SHP77 (cell line): Measurements from ENCODE around the gene AEBP2.
"Not testable (repeated sequence)": the region's sequence is repeated elsewhere in the genome, so short reads cannot be mapped to it uniquely, and the experiment has no call there.

Source experiments
- DNase-seq, 2 experiments: peaks; one replicate each; lab custom pipeline; 2025; lab: John Stamatoyannopoulos, UW

Gene AEBP2

DNA sequence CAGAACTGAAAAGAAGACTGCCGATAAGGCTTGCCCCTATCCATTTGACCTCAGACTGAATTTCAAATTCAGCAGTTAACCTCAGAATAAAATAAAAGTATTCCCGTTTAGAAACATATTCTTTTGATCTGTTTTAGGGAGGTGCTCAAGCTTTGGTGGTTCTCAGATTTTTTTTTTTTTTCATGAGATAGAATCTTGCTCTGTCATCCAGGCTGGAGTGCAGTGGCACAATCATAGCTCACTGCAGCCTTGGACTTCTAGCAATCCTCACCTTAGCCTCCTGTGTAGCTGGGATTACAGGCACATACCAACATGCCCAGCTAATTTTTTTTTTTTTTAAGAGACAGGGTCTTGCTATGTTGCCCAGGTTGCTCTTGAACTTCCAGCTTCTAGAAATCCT is 15.5 kb downstream of the AEBP2 start:
- DNase-seq, result no peak

GRCh38 chr12:19456176-19456575 is 16.9 kb downstream of the AEBP2 start:
- no peak for DNase-seq

GRCh38 chr12:19457561-19457960 is 18.3 kb downstream of the AEBP2 start:
- DNase-seq, result no peak

GRCh38 chr12:19458733-19459132 is 19.4 kb downstream of the AEBP2 start:
- no peak for DNase-seq

DNA sequence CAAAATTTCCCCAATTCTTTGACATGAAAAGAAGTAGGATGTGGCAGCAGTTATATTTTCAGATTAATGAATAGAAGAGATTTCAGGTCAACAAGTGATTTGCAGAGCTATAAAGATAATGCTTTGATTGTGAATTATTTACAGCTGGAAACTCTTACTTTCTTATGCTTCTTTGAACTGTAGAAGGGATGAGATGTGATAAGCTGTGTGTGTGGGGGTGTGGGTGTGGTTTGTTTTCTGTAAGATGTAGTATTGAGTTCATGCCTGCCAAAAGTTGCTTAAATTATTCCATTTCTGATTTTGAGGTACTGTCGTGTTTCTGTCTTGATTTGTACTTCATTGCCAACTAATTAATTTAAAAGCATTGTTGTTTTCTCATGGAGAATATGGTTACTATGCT is 22.7 kb downstream of the AEBP2 start:
- no peak for DNase-seq

DNA sequence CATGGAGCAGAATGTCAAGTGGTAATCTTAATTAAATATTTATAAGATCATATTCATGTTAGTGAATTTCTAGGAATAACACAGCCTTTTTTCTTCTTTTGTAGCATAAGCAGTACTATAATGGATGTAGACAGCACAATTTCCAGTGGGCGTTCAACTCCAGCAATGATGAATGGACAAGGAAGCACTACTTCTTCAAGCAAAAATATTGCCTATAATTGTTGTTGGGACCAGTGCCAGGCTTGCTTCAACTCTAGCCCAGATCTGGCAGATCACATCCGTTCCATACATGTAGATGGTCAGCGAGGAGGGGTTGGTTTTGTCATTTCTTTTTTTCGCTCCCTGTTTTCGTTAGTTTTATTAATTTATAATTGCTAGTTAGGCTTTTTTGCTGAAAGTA is 23.1 kb downstream of the AEBP2 start:
- DNase-seq, result no peak

DNA sequence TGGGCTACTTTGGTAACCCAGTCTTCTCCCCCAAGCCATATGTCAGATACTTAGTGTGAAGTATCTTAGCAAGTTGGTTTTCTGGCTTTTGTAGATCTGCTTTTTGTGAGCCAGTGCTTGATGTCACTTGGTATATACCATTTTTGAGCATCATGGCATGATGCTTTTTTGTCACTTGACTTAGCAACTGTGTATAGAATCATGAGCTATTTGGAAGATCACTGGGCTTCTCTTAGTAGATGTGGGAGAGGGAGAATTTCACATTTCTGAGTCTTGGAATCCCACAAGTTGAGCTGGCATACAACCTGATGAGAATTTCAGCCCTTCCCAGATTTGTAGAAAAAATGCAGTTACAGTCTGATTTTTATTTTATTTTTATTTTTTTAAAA is 24.9 kb downstream of the AEBP2 start:
- DNase-seq, result no peak

GRCh38 chr12:19465711-19466110 is 26.4 kb downstream of the AEBP2 start:
- DNase-seq, result no peak

DNA sequence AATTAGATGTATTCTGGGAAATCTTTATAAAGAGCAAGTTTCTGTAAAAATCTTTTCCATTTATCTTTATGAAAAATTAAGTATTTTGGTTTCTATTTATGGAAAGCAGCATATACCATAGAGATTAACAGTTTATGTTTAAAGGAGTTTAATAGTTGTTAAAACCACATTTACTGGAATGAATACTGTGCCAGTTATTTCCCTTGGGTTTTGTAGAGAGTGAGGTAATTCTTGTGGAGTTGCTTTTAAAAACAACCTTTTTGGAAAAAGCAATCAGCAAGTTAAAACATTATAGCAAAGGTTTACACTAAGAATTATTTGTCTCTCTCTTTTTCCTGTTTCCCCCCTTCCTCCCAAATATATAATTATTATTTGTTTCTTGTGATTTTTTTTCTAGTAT is 34.9 kb downstream of the AEBP2 start:
- no peak for DNase-seq

DNA sequence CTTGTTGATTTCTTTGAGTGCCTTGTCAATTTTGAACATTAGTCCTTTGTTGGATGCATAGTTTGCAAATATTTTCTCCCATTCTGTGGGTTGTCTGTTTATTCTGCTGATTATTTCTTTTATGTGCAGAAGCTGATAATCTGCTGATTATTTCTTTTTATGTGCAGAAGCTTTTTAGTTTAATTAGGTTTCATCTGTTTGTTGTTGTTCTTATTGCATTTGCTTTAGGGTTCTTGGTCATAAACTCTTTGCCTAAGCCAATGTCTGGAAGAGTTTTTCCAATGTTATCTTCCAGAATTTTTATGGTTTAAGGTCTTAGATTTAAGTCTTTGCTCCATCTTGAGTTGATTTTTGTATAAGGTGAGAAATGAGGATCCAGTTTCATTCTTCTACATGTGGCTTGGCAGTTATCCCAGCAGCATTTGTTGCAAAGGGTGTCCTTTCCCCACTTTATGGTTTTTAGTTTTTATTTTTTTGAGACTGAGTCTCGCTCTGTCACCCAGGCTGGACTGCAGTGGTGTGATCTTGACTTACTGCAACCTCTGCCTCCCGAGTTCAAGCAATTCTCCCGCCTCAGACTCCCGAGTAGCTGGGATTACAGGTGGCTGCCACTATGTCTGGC is 36.7 kb downstream of the AEBP2 start:
- not testable (repeated sequence) for DNase-seq

GRCh38 chr12:19477071-19477470 is 37.8 kb downstream of the AEBP2 start:
- no peak for DNase-seq

- DNase-seq, result no peak
Observed at GRCh38 chr12:19480459-19480858, 41.2 kb downstream of the AEBP2 start.

DNA sequence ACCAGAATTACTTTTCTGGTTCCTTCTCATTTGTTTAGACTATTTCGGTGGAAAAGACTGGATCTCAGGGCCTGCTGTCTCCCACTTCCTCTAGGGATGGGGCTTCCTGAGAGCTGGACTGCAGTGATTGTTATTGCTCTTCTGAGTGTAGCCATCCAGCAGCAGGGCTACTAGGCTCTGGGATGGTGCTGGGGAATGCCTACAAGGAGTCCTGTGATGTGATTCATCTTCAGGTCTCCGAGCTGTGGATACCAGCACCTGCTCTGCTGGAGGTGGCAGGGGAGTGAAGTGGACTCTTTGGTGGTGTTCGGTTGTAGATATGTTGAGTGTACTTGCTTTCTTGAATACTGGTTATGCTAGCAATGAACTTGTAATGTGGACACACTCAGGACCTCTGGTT is 42.7 kb downstream of the AEBP2 start:
- no peak for DNase-seq

GRCh38 chr12:19482551-19483109 is 43.3 kb downstream of the AEBP2 start:
- DNase-seq, result no peak

DNA sequence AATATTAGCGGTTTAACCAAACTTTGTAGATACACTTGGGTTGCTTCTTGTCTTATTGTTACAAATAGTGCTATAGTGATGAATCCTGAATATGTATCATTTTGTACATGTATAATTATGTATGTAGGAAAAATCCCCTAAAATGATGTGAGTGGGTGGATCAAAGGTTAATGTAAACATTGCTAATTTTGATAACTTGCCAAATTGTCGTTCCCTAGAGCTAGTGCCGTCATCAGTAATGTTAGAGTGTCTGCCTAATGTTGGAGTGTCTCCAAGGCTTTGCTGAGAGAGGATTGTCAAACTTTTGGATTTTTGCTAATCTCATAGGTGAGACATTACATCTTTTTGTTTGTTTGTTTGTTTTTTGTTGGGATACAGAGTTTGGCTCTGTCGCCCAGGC is 44.4 kb downstream of the AEBP2 start:
- DNase-seq, result no peak

GRCh38 chr12:19484738-19485137 is 45.4 kb downstream of the AEBP2 start:
- no peak for DNase-seq

DNA sequence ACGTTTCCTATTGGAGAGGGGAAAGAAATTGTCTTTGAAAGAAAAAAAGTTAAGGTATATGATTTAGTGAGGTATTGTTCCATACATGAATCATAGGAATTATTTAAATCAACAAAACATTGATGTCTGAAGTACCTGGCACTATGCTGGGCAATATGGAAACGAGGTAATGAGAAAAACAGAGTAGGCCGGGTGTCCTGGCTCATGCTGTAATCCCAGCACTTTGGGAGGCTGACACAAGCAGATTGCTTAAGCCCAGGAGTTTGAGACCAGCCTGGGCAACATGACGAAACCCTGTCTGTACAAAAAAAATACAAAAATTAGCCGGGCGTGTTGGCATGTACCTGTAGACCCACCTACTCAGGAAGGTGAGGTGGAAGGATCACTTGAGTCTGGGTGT is 45.9 kb downstream of the AEBP2 start:
- no peak for DNase-seq

GRCh38 chr12:19489168-19489567 is 49.9 kb downstream of the AEBP2 start:
- DNase-seq, result no peak

GRCh38 chr12:19490908-19491307 is 51.6 kb downstream of the AEBP2 start:
- no peak for DNase-seq

DNA sequence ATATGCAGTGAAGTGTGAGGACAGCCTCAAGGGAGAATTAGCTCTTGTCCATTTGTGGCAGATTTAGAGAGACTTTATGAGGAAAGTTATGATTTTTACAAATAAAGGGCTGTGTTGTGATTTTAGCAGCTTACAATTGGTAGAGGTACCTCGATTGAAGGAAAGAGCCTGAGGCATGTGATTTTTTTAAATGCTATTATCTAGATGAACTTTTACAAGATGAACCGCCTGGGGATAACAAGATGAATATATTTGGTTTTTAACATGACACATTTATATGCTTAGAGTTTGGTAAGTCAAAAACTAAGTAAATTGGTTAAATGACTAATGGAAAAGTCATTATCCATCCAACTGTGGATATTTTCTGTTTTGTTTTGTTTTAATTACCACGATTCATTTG is 52.6 kb downstream of the AEBP2 start:
- no peak for DNase-seq

GRCh38 chr12:19496219-19496878 is 57.1 kb downstream of the AEBP2 start:
- no peak for DNase-seq

DNA sequence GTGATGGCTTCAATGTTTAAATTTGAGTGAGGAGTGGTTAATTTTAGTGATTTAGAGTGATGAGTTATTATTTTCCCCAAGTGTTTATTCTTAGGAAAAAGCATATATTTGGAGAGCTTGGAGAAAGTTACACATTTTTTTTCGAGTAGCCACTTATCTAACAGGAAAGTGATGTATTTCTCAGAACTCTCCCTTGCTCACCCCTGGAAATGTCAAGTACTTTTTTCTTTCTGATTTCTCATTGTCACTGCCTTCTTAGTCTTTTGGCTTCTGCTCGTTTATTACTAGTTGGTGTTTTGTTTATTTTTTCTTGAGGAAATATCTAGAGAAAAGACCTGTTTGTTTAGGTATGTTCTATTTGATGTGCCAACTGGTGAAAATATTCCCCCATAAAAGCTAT is 58.8 kb downstream of the AEBP2 start:
- no peak for DNase-seq

DNA sequence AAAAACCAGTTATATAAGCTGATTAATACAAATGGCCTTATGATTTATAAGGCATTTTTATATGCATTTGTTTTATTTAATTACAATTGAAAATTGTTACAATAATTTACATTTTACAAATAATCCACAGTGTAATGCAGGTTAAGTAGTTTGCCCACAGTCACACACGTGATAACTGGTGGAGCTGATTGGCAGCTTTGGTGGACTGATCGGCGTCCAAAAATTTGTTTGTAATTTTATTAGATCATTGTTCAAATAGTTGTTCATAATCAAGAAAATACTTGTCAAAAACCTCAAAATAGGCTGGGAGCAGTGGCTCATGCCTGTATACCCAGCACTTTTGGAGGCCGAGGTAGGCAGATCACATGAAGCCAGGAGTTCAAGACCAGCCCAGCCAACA is 59.7 kb downstream of the AEBP2 start:
- no peak for DNase-seq

DNA sequence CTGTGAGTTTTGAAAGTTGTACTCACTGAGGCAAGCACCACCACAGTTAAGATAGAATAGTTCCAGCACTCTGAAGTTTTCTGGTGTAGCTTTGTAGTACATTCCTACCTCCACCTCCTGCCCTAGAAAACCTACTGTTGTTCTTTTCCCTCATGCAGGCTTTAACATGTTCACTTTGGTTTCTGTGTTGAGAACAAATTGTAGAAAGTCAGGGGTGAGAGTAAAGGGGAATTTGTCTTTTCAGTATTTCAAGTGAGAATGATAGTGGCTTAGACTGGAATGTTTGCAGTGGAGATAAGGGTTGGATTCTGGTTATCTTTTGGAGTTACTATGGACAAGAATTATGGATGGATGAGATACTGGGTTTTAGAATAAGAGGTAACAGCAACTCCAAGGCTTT is 67.2 kb downstream of the AEBP2 start:
- DNase-seq, result no peak
